ENCODE measurements around the gene SOWAHC.

Gene SOWAHC

GRCh38 chr2:109609352-109610024 is 4.7 kb upstream of the SOWAHC start:
- H3K4me1 ChIP-seq (ENCODE audit: control insufficient read depth, insufficient read depth, low read length) = peaks cover 17% of the 10 kb centered on the region
- H3K36me3 ChIP-seq (ENCODE audit: control insufficient read depth in 2 of 2, insufficient read depth in 1 of 2, low read length in 2 of 2) = no peaks in the 10 kb centered on the region; a peak in 1 of 3 replicates
- no peak overlapping the region; the same call in 1 of the 2 replicates for H3K27ac ChIP-seq (ENCODE audit: extremely low read depth, low read depth, low read length)
- ChIA-PET CTCF (interaction anchor here (8.7 kb wide), 1 partner anchor 64 kb away, joined by 76 read pairs; no protein-coding TSS in a partner anchor), POLR2A (interaction anchor here (0.7 kb wide), 1 partner anchor 8 kb away, joined by 3 read pairs; no protein-coding TSS in a partner anchor)
- H3K4me3 ChIP-seq (ENCODE audit: low read depth, low read length) = peak overlapping the region; percentile 13
- no peaks in the 10 kb centered on the region for H3K9me3 ChIP-seq (ENCODE audit: control insufficient read depth, insufficient read depth, low read depth, low read length)
- TF ChIP-seq ZNF391 (tag by site-specific recombination; IDR thresholded peaks at IDR 0.05; ENCODE audit: borderline replicate concordance, low read depth) (no peak), ZNF521 (tag by site-specific recombination; IDR thresholded peaks at IDR 0.05) (no peak), ZNF169 (tag by site-specific recombination; IDR thresholded peaks at IDR 0.05) (no peak), ZNF555 (tag by site-specific recombination; conservative IDR thresholded peaks at IDR 0.05) (no peak), ZNF670 (tag by site-specific recombination; IDR thresholded peaks at IDR 0.05; ENCODE audit: low read depth) (no peak), ZNF146 (tag by site-specific recombination; IDR thresholded peaks at IDR 0.05) (no peak), ZNF2 (tag by site-specific recombination; IDR thresholded peaks at IDR 0.05) (0 out of 2 replicates have a peak, but pooled peaks have one; percentile 26), ZXDB (tag by site-specific recombination; IDR thresholded peaks at IDR 0.05) (0 out of 2 replicates have a peak, but pooled peaks have one; percentile 32), ZNF701 (tag by site-specific recombination; IDR thresholded peaks at IDR 0.05) (no peak), FEZF1 (tag by site-specific recombination; IDR thresholded peaks at IDR 0.05) (0 out of 2 replicates have a peak, but pooled peaks have one; percentile 14), ZNF114 (tag by site-specific recombination; IDR thresholded peaks at IDR 0.05) (no peak), SCRT1 (tag by site-specific recombination; IDR thresholded peaks at IDR 0.05; ENCODE audit: borderline replicate concordance) (no peak), IKZF3 (tag by site-specific recombination; IDR thresholded peaks at IDR 0.05) (no peak), ZNF302 (tag by site-specific recombination; IDR thresholded peaks at IDR 0.05; ENCODE audit: low read depth) (no peak), SP7 (tag by site-specific recombination; IDR thresholded peaks at IDR 0.05) (peak; percentile 77), ZNF121 (tag by site-specific recombination; IDR thresholded peaks at IDR 0.05) (no peak), ZNF366 (tag by site-specific recombination; conservative IDR thresholded peaks at IDR 0.05) (no peak), ZNF354C (tag by site-specific recombination; IDR thresholded peaks at IDR 0.05; ENCODE audit: borderline replicate concordance, low read depth) (no peak), ZNF530 (tag by site-specific recombination; IDR thresholded peaks at IDR 0.05; ENCODE audit: low read depth) (no peak)
- TF ChIP-seq, protein P1, sequence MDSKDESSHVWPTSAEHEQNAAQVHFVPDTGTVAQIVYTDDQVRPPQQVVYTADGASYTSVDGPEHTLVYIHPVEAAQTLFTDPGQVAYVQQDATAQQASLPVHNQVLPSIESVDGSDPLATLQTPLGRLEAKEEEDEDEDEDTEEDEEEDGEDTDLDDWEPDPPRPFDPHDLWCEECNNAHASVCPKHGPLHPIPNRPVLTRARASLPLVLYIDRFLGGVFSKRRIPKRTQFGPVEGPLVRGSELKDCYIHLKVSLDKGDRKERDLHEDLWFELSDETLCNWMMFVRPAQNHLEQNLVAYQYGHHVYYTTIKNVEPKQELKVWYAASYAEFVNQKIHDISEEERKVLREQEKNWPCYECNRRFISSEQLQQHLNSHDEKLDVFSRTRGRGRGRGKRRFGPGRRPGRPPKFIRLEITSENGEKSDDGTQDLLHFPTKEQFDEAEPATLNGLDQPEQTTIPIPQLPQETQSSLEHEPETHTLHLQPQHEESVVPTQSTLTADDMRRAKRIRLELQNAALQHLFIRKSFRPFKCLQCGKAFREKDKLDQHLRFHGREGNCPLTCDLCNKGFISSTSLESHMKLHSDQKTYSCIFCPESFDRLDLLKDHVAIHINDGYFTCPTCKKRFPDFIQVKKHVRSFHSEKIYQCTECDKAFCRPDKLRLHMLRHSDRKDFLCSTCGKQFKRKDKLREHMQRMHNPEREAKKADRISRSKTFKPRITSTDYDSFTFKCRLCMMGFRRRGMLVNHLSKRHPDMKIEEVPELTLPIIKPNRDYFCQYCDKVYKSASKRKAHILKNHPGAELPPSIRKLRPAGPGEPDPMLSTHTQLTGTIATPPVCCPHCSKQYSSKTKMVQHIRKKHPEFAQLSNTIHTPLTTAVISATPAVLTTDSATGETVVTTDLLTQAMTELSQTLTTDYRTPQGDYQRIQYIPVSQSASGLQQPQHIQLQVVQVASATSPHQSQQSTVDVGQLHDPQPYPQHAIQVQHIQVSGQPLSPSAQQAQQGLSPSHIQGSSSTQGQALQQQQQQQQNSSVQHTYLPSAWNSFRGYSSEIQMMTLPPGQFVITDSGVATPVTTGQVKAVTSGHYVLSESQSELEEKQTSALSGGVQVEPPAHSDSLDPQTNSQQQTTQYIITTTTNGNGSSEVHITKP (tag by site-specific recombination; IDR thresholded peaks at IDR 0.05) = peak; percentile 37; the same call in 1 of the 2 replicates
- TF ChIP-seq, protein P2, sequence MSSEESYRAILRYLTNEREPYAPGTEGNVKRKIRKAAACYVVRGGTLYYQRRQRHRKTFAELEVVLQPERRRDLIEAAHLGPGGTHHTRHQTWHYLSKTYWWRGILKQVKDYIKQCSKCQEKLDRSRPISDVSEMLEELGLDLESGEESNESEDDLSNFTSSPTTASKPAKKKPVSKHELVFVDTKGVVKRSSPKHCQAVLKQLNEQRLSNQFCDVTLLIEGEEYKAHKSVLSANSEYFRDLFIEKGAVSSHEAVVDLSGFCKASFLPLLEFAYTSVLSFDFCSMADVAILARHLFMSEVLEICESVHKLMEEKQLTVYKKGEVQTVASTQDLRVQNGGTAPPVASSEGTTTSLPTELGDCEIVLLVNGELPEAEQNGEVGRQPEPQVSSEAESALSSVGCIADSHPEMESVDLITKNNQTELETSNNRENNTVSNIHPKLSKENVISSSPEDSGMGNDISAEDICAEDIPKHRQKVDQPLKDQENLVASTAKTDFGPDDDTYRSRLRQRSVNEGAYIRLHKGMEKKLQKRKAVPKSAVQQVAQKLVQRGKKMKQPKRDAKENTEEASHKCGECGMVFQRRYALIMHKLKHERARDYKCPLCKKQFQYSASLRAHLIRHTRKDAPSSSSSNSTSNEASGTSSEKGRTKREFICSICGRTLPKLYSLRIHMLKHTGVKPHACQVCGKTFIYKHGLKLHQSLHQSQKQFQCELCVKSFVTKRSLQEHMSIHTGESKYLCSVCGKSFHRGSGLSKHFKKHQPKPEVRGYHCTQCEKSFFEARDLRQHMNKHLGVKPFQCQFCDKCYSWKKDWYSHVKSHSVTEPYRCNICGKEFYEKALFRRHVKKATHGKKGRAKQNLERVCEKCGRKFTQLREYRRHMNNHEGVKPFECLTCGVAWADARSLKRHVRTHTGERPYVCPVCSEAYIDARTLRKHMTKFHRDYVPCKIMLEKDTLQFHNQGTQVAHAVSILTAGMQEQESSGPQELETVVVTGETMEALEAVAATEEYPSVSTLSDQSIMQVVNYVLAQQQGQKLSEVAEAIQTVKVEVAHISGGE (tag by site-specific recombination; conservative IDR thresholded peaks at IDR 0.05; ENCODE audit: low read depth) = no peak
- TF ChIP-seq, protein P3, sequence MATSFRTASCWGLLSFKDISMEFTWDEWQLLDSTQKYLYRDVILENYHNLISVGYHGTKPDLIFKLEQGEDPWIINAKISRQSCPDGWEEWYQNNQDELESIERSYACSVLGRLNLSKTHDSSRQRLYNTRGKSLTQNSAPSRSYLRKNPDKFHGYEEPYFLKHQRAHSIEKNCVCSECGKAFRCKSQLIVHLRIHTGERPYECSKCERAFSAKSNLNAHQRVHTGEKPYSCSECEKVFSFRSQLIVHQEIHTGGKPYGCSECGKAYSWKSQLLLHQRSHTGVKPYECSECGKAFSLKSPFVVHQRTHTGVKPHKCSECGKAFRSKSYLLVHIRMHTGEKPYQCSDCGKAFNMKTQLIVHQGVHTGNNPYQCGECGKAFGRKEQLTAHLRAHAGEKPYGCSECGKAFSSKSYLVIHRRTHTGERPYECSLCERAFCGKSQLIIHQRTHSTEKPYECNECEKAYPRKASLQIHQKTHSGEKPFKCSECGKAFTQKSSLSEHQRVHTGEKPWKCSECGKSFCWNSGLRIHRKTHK (tag by site-specific recombination; IDR thresholded peaks at IDR 0.05) = no peak
- TF ChIP-seq, protein P4, sequence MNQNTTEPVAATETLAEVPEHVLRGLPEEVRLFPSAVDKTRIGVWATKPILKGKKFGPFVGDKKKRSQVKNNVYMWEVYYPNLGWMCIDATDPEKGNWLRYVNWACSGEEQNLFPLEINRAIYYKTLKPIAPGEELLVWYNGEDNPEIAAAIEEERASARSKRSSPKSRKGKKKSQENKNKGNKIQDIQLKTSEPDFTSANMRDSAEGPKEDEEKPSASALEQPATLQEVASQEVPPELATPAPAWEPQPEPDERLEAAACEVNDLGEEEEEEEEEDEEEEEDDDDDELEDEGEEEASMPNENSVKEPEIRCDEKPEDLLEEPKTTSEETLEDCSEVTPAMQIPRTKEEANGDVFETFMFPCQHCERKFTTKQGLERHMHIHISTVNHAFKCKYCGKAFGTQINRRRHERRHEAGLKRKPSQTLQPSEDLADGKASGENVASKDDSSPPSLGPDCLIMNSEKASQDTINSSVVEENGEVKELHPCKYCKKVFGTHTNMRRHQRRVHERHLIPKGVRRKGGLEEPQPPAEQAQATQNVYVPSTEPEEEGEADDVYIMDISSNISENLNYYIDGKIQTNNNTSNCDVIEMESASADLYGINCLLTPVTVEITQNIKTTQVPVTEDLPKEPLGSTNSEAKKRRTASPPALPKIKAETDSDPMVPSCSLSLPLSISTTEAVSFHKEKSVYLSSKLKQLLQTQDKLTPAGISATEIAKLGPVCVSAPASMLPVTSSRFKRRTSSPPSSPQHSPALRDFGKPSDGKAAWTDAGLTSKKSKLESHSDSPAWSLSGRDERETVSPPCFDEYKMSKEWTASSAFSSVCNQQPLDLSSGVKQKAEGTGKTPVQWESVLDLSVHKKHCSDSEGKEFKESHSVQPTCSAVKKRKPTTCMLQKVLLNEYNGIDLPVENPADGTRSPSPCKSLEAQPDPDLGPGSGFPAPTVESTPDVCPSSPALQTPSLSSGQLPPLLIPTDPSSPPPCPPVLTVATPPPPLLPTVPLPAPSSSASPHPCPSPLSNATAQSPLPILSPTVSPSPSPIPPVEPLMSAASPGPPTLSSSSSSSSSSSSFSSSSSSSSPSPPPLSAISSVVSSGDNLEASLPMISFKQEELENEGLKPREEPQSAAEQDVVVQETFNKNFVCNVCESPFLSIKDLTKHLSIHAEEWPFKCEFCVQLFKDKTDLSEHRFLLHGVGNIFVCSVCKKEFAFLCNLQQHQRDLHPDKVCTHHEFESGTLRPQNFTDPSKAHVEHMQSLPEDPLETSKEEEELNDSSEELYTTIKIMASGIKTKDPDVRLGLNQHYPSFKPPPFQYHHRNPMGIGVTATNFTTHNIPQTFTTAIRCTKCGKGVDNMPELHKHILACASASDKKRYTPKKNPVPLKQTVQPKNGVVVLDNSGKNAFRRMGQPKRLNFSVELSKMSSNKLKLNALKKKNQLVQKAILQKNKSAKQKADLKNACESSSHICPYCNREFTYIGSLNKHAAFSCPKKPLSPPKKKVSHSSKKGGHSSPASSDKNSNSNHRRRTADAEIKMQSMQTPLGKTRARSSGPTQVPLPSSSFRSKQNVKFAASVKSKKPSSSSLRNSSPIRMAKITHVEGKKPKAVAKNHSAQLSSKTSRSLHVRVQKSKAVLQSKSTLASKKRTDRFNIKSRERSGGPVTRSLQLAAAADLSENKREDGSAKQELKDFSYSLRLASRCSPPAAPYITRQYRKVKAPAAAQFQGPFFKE (tag by site-specific recombination; IDR thresholded peaks at IDR 0.05; ENCODE audit: borderline replicate concordance) = no peak

Measured in HEK293 (cell line).